MCF 10A (cell line): ENCODE data around the gene ABCC8. TPM values are rescaled to one million over a fixed set of nuclear protein-coding genes. Genes with fewer than 3 reads are reported as not detected.

Experiments used
- BruUV-seq: library from RNA; stranded (reverse); fragments of 400-500 nt; replicated peaks from 2 replicates; lab custom pipeline; 2021; lab: Mats Ljungman, UMichigan
- CTCF ChIA-PET: fragments of 300-600 bp; sonication (Branson Sonifier 250); formaldehyde crosslinking; extraction: SDS; loops from one replicate; lab custom pipeline; 2021; ENCODE audit warnings: antibody characterized with exemption, inconsistent platforms; lab: Yijun Ruan, JAX
- POLR2A ChIA-PET: fragments of 300-600, 350-650 bp; sonication (Branson Sonifier 250); formaldehyde crosslinking; extraction: SDS; loops from one replicate; lab custom pipeline; 2020; ENCODE audit warnings: antibody characterized with exemption, inconsistent platforms; lab: Yijun Ruan, JAX
- DNase-seq: peaks from one replicate; pipeline ENCODE4 v3.0.0-alpha.2; 2018; ENCODE audit not compliant: unreplicated experiment
- H3K27ac Mint-ChIP-seq: one replicate; pipeline ENCODE4 v1.8.0; 2022; ENCODE audit warnings: mild to moderate bottlenecking, low read depth, mixed read lengths; ENCODE audit not compliant: unreplicated experiment
- H3K27me3 Mint-ChIP-seq: one replicate; pipeline ENCODE4 v1.8.0; 2022; ENCODE audit warnings: mixed read lengths; ENCODE audit not compliant: insufficient read depth, unreplicated experiment
- H3K36me3 Mint-ChIP-seq: one replicate; pipeline ENCODE4 v1.8.0; 2022; ENCODE audit warnings: mild to moderate bottlenecking, moderate library complexity, mixed read lengths; ENCODE audit not compliant: insufficient read depth, unreplicated experiment
- H3K4me1 Mint-ChIP-seq: one replicate; pipeline ENCODE4 v1.8.0; 2022; ENCODE audit warnings: mixed read lengths; ENCODE audit not compliant: insufficient read depth, unreplicated experiment
- H3K4me3 Mint-ChIP-seq: one replicate; pipeline ENCODE4 v1.8.0; 2022; ENCODE audit warnings: mild to moderate bottlenecking, moderate library complexity, mixed read lengths; ENCODE audit not compliant: unreplicated experiment
- H3K9me3 Mint-ChIP-seq: one replicate; pipeline ENCODE4 v1.8.0; 2022; ENCODE audit warnings: mixed read lengths; ENCODE audit not compliant: unreplicated experiment
- intact Hi-C: fragments of 100-400 bp; cut with micrococcal nuclease; formaldehyde crosslinking; loops from 2 replicates; pipeline ENCODE4 v1.14.1; 2022
- total RNA-seq: library from RNA; stranded (reverse); gene quantifications from 2 replicates; pipeline ENCODE4 v1.2.3, GENCODE V29; 2022
- TF ChIP-seq, protein P1 (sequence below): fragments of 200-600 bp; IDR thresholded peaks from one replicate; pipeline ENCODE4 v1.8.0; 2022; ENCODE audit warnings: antibody characterized with exemption, mild to moderate bottlenecking; ENCODE audit not compliant: unreplicated experiment

Gene ABCC8
- total RNA-seq, 1 experiment from 2014 or later: not detected

DNA sequence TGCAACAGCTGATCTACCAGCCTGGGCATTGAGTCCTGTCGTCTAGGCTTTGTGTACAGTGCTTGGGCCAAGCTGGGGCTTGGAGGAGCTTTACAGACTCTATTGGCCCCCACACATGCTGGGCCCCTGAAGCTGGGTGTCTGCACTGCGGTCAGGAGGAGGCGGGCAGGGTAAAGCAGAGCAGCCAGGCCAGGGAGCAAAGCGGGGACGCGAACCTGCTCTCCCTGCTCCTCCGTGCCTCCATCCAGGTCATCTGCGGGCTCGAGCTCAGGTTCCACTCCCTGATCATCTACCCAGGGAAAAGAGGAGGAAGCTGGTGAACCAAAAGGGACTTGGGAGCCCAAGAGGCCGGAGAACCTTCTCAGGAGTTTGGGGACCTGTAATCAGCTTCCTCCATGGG is 40.5 kb upstream of the ABCC8 start:
- intact Hi-C loops: no loop called here
- POLR2A ChIA-PET: interaction anchor here (0.8 kb wide), 1 partner anchor 240 kb away, joined by 4 read pairs; no protein-coding TSS in a partner anchor
- Mint-ChIP-seq H3K27me3 (peaks cover 38% of the 10 kb centered on the region), H3K36me3 (peaks cover 5% of the 10 kb centered on the region), H3K9me3 (no peaks in the 10 kb centered on the region), H3K4me1 (no peaks in the 10 kb centered on the region), H3K27ac (no peak overlapping the region), H3K4me3 (no peak overlapping the region)
- BruUV-seq: no TSS peak
- CTCF ChIA-PET: interaction anchor here (0.6 to 12.6 kb wide), 5 partner anchors 11 to 287 kb away, joined by 4 to 98 read pairs (median 5); no protein-coding TSS in a partner anchor
- DNase-seq: no peak
- TF ChIP-seq, protein P1, sequence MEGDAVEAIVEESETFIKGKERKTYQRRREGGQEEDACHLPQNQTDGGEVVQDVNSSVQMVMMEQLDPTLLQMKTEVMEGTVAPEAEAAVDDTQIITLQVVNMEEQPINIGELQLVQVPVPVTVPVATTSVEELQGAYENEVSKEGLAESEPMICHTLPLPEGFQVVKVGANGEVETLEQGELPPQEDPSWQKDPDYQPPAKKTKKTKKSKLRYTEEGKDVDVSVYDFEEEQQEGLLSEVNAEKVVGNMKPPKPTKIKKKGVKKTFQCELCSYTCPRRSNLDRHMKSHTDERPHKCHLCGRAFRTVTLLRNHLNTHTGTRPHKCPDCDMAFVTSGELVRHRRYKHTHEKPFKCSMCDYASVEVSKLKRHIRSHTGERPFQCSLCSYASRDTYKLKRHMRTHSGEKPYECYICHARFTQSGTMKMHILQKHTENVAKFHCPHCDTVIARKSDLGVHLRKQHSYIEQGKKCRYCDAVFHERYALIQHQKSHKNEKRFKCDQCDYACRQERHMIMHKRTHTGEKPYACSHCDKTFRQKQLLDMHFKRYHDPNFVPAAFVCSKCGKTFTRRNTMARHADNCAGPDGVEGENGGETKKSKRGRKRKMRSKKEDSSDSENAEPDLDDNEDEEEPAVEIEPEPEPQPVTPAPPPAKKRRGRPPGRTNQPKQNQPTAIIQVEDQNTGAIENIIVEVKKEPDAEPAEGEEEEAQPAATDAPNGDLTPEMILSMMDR: no peak

DNA sequence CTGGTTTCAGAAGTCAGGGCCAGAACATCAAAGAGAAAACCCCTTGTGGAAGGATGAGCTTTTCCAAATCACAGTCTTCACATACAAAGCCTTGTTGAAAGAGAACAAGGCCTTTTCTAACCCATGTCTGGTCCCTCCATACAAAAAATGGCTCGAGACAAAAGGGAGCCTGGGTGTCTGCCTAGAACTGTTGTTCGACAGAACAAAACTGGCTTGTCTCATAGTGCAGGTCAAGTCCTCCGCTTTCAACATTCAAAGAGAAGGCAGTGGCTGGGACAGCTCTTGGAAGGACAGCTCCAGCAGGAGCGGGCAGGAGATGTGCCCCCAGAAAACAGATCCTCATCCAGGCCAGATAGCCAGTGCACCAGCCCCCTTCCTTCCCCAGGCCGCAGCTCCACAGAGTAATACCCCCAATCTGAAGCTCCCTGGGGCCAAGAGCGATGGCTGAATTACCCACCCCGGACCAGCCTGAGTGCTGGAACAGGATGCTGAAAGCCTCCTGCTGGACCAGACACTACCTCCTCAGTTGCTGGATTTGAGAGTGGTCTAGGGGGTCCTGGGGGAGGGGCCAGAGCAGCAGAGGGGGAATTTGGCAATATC is 40.0 kb upstream of the ABCC8 start:
- Mint-ChIP-seq H3K36me3 (peaks cover 5% of the 10 kb centered on the region), H3K27me3 (peaks cover 43% of the 10 kb centered on the region), H3K9me3 (no peaks in the 10 kb centered on the region), H3K4me1 (no peaks in the 10 kb centered on the region), H3K27ac (no peak overlapping the region), H3K4me3 (no peak overlapping the region)
- no peak for DNase-seq
- intact Hi-C loops: no loop called here
- no TSS peak for BruUV-seq
- ChIA-PET POLR2A (no interaction called here), CTCF (interaction anchor here (0.6 to 12.6 kb wide), 6 partner anchors 10 to 287 kb away, joined by 3 to 98 read pairs (median 5); no protein-coding TSS in a partner anchor)
- TF ChIP-seq, protein P1: no peak

DNA sequence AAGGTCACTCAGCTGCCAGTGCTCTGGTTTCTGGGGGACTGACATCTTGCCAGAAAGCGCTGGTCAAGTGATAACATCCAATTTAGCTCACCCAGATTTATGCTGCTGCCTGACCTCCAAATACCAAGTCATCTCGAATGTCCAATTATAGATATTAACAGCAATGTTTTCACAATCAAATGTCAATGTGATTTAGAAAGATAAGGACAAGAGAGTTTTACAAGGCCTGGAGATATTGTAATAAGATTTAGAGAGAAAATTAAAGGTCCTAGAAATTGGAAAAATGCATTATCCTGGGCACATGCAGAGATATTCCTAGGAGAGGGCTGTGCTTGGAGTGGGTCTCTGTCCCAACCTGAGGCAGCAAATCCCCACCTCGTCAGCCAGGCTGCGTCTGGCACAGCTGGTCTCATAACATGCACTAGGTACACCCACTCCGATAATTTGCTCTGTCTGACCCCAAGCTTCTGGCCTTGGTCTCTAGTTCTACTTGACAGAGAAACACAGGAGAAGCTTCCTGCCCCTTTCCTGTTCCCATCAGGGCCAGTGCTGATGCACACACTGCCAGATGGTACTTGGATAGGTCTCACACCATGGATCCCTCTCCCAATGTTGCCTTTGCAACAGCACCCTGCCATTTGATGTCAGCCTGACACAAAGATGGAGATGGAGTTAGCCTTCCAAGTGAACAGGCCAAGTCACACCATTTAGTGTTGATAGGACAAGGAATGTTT is 39.0 kb upstream of the ABCC8 start:
- H3K27me3 Mint-ChIP-seq: peaks cover 45% of the 10 kb centered on the region

More for the DNA sequence above, 39.0 kb upstream of the ABCC8 start:
- Mint-ChIP-seq H3K4me1 (no peaks in the 10 kb centered on the region), H3K27ac (no peak overlapping the region), H3K9me3 (no peaks in the 10 kb centered on the region), H3K4me3 (no peak overlapping the region), H3K36me3 (peaks cover 5% of the 10 kb centered on the region)
- no TSS peak for BruUV-seq
- TF ChIP-seq, protein P1: no peak
- ChIA-PET POLR2A (interaction anchor here (0.6 kb wide), 1 partner anchor 461 kb away, joined by 3 read pairs; no protein-coding TSS in a partner anchor), CTCF (interaction anchor here (0.6 to 12.6 kb wide), 8 partner anchors 9 to 285 kb away, joined by 3 to 98 read pairs (median 4); no protein-coding TSS in a partner anchor)
- intact Hi-C loops: no loop called here
- DNase-seq: no peak
